C4-2B (cell line): Measurements from ENCODE around the gene ZNF346.

Source experiments
- ZFX ChIP-seq: fragments of 450-650 bp; IDR thresholded peaks from 2 replicates; pipeline ENCODE4 v1.6.1; 2017
- TF ChIP-seq, protein P1 (sequence below): fragments of 450-650 bp; conservative IDR thresholded peaks from 2 replicates; pipeline ENCODE4 v1.5.1; 2017; ENCODE audit warnings: mild to moderate bottlenecking

GRCh38 chr5:177093803-177094202 is 71.3 kb downstream of the ZNF346 start:
- TF ChIP-seq, protein P1, sequence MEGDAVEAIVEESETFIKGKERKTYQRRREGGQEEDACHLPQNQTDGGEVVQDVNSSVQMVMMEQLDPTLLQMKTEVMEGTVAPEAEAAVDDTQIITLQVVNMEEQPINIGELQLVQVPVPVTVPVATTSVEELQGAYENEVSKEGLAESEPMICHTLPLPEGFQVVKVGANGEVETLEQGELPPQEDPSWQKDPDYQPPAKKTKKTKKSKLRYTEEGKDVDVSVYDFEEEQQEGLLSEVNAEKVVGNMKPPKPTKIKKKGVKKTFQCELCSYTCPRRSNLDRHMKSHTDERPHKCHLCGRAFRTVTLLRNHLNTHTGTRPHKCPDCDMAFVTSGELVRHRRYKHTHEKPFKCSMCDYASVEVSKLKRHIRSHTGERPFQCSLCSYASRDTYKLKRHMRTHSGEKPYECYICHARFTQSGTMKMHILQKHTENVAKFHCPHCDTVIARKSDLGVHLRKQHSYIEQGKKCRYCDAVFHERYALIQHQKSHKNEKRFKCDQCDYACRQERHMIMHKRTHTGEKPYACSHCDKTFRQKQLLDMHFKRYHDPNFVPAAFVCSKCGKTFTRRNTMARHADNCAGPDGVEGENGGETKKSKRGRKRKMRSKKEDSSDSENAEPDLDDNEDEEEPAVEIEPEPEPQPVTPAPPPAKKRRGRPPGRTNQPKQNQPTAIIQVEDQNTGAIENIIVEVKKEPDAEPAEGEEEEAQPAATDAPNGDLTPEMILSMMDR: no peak
- no peak for TF ChIP-seq ZFX
